Hepatocyte (in vitro differentiated cells): ENCODE results near the gene PIP4P1. TPM values are rescaled to one million over a fixed set of nuclear protein-coding genes. Genes with fewer than 3 reads are reported as not detected.

Source experiments
- DNase-seq: peaks from one replicate; pipeline ENCODE4 v3.0.0-alpha.2; 2016; ENCODE audit warnings: low spot score
- H2AFZ ChIP-seq: fragments of 200-600 bp; sonication (generic); 2 replicates; pipeline ENCODE4 v1.6.0; 2016; ENCODE audit warnings: antibody characterized with exemption, mild to moderate bottlenecking
- H3K27ac ChIP-seq: fragments of 200-600 bp; sonication (generic); 2 replicates; pipeline ENCODE4 v1.5.1; 2016; ENCODE audit warnings: mild to moderate bottlenecking
- H3K27me3 ChIP-seq: fragments of 200-600 bp; sonication (generic); 2 replicates; pipeline ENCODE4 v1.6.1; 2016
- H3K36me3 ChIP-seq: fragments of 200-600 bp; sonication (generic); replicated peaks from 2 replicates; pipeline ENCODE4 v1.5.1; 2016; ENCODE audit warnings: low read depth; ENCODE audit not compliant: insufficient read depth
- H3K4me1 ChIP-seq: fragments of 200-600 bp; sonication (generic); 2 replicates; pipeline ENCODE4 v1.5.1; 2016; ENCODE audit warnings: mild to moderate bottlenecking, moderate library complexity; ENCODE audit not compliant: insufficient read depth
- H3K4me2 ChIP-seq: fragments of 200-600 bp; sonication (generic); 2 replicates; pipeline ENCODE4 v1.6.0; 2016
- H3K4me3 ChIP-seq: fragments of 200-600 bp; sonication (generic); 2 replicates; pipeline ENCODE4 v1.5.1; 2016; ENCODE audit warnings: mild to moderate bottlenecking
- H3K79me2 ChIP-seq: fragments of 200-600 bp; sonication (generic); 2 replicates; pipeline ENCODE4 v1.6.0; 2017; ENCODE audit warnings: mild to moderate bottlenecking
- H3K9me2 ChIP-seq: fragments of 200-600 bp; sonication (generic); replicated peaks from 2 replicates; pipeline ENCODE4 v1.6.0; 2017; ENCODE audit warnings: mild to moderate bottlenecking; ENCODE audit not compliant: insufficient read depth
- H3K9me3 ChIP-seq: fragments of 200-600 bp; sonication (generic); 2 replicates; pipeline ENCODE4 v1.5.1; 2016; ENCODE audit warnings: low read depth, mild to moderate bottlenecking
- H4K20me1 ChIP-seq: fragments of 200-600 bp; sonication (generic); 2 replicates; pipeline ENCODE4 v1.6.0; 2016; ENCODE audit warnings: mild to moderate bottlenecking; ENCODE audit not compliant: insufficient read depth, poor library complexity, severe bottlenecking
- EZH2 ChIP-seq: fragments of 200-600 bp; sonication (generic); IDR thresholded peaks from 2 replicates; pipeline ENCODE4 v1.6.1; 2016; ENCODE audit warnings: antibody characterized with exemption, mild to moderate bottlenecking, borderline replicate concordance
- EZH2phosphoT487 ChIP-seq: fragments of 200-600 bp; sonication (generic); IDR thresholded peaks from one replicate; pipeline ENCODE4 v1.6.1; 2018; ENCODE audit warnings: antibody characterized with exemption, mild to moderate bottlenecking, low read depth, moderate library complexity; ENCODE audit not compliant: unreplicated experiment, severe bottlenecking
- WGBS: methylation state at CpG from one replicate; pipeline ENCODE4 v1.1.6; 2016; ENCODE audit warnings: low lambda C conversion rate; ENCODE audit errors: missing lambda C conversion rate; 5-methylcytosine and 5-hydroxymethylcytosine counted together
- polyA plus RNA-seq: library from polyadenylated mRNA; unstranded; fragments of >200 nt; fragmentation: Nextera tagmentation; extraction: Ambion mirVana; gene quantifications from 2 replicates; pipeline ENCODE4 v1.2.1, GENCODE V29; 2016
- total RNA-seq: library from RNA; depleted of rRNA; stranded (reverse); fragments of >200 nt; gene quantifications from 2 replicates; pipeline ENCODE4 v1.2.3, GENCODE V29; 2014
- TF ChIP-seq, protein P1 (sequence below): fragments of 200-600 bp; sonication (generic); IDR thresholded peaks from 2 replicates; pipeline ENCODE4 v1.5.1; 2016; ENCODE audit warnings: antibody characterized with exemption, mild to moderate bottlenecking; ENCODE audit not compliant: poor library complexity

The PIP4P1 gene
- total and polyA plus RNA-seq, 2 experiments from 2014 or later: 40.1 to 85.0 TPM

DNA sequence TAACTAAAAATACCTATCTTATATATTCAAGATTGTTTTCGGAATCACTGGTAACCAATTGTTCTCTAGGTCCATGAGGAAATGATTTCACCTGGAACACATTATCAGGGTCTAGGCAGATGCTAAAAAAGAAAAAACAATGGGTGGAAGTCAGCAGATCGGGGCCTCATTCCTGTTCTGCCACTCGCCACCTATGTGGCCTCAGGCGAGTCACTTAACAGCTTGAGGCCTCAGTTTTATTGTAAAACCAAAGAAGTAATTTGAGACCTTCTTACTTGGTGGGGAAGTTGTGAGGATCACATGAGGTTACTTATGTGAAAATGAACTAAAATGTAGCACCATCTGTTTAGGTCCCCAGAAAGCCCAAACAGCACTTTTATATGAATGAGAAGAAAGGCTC, 37.9 kb upstream of the PIP4P1 start:
- Histone ChIP-seq H3K79me2 (no peaks in the 10 kb centered on the region), H4K20me1 (no peaks in the 10 kb centered on the region), H3K4me1 (no peaks in the 10 kb centered on the region), H3K4me2 (no peak overlapping the region), H3K9me3 (no peaks in the 10 kb centered on the region), H3K4me3 (no peak overlapping the region), H3K36me3 (no peaks in the 10 kb centered on the region), H3K9me2 (no peaks in the 10 kb centered on the region), H2AFZ (no peak overlapping the region), H3K27me3 (no peaks in the 10 kb centered on the region), H3K27ac (no peak overlapping the region)
- TF ChIP-seq EZH2phosphoT487 (no peak), EZH2 (no peak)
- TF ChIP-seq, protein P1, sequence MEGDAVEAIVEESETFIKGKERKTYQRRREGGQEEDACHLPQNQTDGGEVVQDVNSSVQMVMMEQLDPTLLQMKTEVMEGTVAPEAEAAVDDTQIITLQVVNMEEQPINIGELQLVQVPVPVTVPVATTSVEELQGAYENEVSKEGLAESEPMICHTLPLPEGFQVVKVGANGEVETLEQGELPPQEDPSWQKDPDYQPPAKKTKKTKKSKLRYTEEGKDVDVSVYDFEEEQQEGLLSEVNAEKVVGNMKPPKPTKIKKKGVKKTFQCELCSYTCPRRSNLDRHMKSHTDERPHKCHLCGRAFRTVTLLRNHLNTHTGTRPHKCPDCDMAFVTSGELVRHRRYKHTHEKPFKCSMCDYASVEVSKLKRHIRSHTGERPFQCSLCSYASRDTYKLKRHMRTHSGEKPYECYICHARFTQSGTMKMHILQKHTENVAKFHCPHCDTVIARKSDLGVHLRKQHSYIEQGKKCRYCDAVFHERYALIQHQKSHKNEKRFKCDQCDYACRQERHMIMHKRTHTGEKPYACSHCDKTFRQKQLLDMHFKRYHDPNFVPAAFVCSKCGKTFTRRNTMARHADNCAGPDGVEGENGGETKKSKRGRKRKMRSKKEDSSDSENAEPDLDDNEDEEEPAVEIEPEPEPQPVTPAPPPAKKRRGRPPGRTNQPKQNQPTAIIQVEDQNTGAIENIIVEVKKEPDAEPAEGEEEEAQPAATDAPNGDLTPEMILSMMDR: no peak
- WGBS: 55% methylated on average over 4 of the region's 4 CpGs
- DNase-seq: no peak

DNA sequence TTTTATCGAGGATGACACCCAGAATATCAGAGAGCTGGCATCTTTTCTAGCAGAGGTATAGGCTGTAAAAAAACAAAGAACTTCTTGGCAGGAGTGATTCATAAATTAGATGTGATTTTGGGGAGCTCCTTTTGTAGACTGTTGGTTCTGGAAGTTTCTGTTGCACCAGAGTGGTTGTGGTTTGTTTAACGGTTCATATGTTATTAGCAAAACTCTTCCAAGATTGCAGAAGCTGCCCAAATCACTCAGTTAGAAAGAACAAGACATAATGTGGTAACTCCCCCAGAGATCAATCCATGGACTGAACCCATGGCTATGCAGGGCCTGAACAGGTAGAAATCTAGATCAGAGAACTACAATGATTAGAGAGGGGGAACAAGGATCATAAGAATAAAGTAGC, 37.4 kb upstream of the PIP4P1 start:
- Histone ChIP-seq H3K4me1 (no peaks in the 10 kb centered on the region), H3K36me3 (no peaks in the 10 kb centered on the region), H3K27ac (no peak overlapping the region), H3K9me3 (no peaks in the 10 kb centered on the region), H4K20me1 (no peaks in the 10 kb centered on the region), H3K27me3 (no peaks in the 10 kb centered on the region), H2AFZ (no peak overlapping the region), H3K79me2 (no peaks in the 10 kb centered on the region), H3K4me2 (no peak overlapping the region), H3K9me2 (no peaks in the 10 kb centered on the region), H3K4me3 (no peak overlapping the region)
- WGBS: 93% methylated on average over 2 of the region's 2 CpGs
- no peak for DNase-seq
- TF ChIP-seq EZH2 (no peak), EZH2phosphoT487 (no peak)
- TF ChIP-seq, protein P1: no peak

DNA sequence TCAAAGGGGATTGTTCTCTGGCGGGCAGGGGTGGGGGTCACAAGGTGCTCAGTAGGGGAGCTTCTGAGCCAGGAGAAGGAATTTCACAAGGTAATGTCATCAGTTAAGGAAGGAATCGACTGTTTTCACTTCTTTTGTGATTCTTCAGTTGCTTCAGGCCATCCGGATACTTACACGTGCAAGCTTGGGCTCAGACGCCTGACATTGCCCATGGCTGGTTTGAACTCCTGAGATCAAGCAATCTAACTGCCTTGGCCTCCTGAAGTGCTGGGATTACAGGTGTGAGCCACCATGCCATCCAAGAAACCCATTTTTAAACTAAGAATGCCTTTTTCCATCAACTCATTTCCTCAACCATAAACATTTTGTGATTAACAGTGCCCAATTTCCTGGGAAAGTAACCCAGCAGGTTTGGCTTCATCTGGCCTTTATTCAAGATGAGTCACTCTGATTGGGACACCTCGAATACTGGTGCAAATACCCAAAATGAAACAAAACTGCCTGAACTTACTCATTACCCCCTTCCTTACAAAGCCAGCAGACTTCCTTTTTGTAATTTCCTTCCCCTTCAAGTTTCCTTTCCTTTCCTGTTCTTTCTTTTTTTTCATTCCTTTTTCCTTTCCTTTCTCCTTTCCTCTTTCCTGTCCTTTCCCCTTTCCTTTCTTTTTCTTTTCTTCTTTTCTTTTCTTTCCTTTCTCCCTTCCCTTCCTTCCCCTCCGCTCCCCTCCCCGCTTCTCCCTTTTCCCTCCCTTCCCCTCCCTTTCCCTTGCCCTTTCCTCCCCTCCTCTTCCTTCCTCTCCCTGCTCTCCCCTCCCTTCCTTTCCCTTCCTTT, 33.9 kb upstream of the PIP4P1 start:
- Histone ChIP-seq H3K27me3 (no peaks in the 10 kb centered on the region), H3K36me3 (no peaks in the 10 kb centered on the region), H3K9me2 (no peaks in the 10 kb centered on the region), H3K4me1 (no peaks in the 10 kb centered on the region), H4K20me1 (no peaks in the 10 kb centered on the region), H3K4me2 (no peak overlapping the region), H3K79me2 (no peaks in the 10 kb centered on the region), H3K4me3 (no peak overlapping the region), H3K9me3 (no peaks in the 10 kb centered on the region), H2AFZ (no peak overlapping the region), H3K27ac (no peak overlapping the region)
- no peak for DNase-seq
- 70% methylated on average over 6 of the region's 8 CpGs for WGBS
- TF ChIP-seq, protein P1: no peak
- no peak for TF ChIP-seq EZH2phosphoT487
- TF ChIP-seq EZH2: no peak
